GM10266 (cell line): ENCODE data around the gene CXCR6.

Source experiments
- DNase-seq: peaks from one replicate; pipeline ENCODE4 v3.0.0; 2012; ENCODE audit errors: extremely low spot score
- TF ChIP-seq, protein P1 (sequence below): IDR thresholded peaks from 2 replicates; pipeline ENCODE4 v1.5.1; 2012; ENCODE audit warnings: mild to moderate bottlenecking, low read depth; ENCODE audit not compliant: control insufficient read depth, insufficient read depth; ENCODE audit errors: missing control alignments

Gene CXCR6

GRCh38 chr3:45907769-45908705 lies 35.2 kb upstream of the CXCR6 start:
- TF ChIP-seq, protein P1, sequence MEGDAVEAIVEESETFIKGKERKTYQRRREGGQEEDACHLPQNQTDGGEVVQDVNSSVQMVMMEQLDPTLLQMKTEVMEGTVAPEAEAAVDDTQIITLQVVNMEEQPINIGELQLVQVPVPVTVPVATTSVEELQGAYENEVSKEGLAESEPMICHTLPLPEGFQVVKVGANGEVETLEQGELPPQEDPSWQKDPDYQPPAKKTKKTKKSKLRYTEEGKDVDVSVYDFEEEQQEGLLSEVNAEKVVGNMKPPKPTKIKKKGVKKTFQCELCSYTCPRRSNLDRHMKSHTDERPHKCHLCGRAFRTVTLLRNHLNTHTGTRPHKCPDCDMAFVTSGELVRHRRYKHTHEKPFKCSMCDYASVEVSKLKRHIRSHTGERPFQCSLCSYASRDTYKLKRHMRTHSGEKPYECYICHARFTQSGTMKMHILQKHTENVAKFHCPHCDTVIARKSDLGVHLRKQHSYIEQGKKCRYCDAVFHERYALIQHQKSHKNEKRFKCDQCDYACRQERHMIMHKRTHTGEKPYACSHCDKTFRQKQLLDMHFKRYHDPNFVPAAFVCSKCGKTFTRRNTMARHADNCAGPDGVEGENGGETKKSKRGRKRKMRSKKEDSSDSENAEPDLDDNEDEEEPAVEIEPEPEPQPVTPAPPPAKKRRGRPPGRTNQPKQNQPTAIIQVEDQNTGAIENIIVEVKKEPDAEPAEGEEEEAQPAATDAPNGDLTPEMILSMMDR, result no peak

DNA sequence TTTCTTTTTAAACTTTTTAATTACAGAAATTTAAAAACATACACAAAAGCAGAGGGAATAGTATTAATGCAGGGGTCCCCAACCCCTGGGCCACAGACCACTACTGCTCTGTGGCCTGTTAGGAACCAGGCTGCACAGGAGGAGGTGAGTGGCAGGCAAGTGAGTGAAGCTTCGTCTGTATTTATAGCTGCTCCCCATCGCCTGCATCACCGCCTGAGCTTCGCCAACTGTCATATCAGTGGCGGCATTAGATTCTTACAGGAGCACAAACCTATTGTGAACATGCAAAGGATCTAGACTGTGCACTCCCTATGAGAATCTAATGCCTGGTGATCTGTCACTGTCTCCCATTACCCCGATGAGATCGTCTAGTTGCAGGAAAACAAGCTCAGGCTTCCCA lies 34.5 kb upstream of the CXCR6 start:
- DNase-seq, result no peak
- TF ChIP-seq, protein P1, result no peak

More at GRCh38 chr3:45907769-45908705, 35.2 kb upstream of the CXCR6 start:
- no peak for DNase-seq

DNA sequence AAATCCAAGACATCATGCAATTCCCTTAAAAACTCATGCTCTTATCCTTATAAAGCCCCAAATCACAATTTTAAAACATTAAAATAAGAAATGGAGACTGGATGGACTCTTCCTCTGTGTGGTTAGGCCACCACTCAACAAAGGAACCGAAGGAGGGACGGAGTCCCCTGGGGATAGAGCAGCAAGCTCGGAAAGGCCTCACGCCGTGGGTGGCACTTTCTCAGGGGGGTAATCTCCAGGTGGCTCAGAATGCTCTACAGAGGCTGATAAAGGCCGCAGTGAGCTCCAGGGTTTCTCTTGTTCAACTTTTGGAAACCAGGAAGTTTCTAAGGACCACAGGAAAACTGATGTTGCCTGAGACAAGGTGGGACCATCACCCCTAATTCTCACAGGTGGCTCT lies 33.7 kb upstream of the CXCR6 start:
- TF ChIP-seq, protein P1, result no peak

GRCh38 chr3:45910892-45911291 lies 32.4 kb upstream of the CXCR6 start:
- no peak for DNase-seq
- TF ChIP-seq, protein P1, result no peak

More for the DNA sequence above, 33.7 kb upstream of the CXCR6 start:
- DNase-seq, result no peak

DNA sequence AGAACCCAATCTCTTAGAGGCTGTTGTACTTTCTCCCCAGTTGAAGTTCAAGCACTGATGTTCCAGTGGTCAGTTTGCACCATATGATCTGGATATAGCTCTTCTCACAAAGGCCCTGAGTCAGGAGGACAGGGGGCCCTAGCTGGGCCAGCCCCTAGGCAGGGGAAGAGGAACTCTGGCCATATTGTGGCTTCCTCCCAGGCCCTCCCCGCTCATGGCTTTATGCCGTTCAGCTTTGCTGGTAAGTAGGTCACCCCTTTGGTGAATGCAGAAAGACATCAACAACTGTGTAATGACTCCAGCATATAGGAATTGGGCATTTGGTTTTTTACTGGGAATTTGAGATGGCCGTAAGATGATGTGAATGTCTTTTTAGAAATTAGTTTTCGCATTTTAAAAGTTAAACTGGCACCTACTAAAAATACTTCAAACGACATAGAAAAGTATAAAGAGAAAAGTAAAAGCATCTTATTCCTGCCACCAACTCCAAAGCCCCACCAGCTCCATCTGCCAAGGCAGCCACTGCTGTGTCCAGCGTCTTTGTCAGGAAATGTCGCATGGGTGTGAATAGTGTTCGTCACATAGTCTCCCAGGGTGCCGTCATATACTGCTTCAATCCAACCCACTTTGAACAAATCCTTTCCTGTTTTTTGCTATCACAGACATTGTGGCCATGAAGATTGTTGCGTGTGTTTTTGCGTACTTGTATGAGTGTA lies 31.6 kb upstream of the CXCR6 start:
- TF ChIP-seq, protein P1, result no peak
- DNase-seq, result no peak

GRCh38 chr3:45912435-45912834 lies 30.8 kb upstream of the CXCR6 start:
- no peak for DNase-seq
- TF ChIP-seq, protein P1, result no peak
